NCI-H2227 treated with DMSO at 0.1 percent for 48 hours (cell line): ENCODE data around the gene CEP55.

ENCODE experiments used
- DNase-seq: peaks from one replicate; lab custom pipeline; 2025; lab: John Stamatoyannopoulos, UW

The CEP55 gene

GRCh38 chr10:93566435-93567276 lies 70.2 kb downstream of the CEP55 start, which contains the start of gene FFAR4:
Gene FFAR4 (plus strand): TSS chr10:93566665. CDS start chr10:93566721, 56 bp downstream.
- DNase-seq: no peak

- DNase-seq: no peak
These were observed 71.1 kb downstream of the CEP55 start for GRCh38 chr10:93567277-93568104.

- no peak for DNase-seq
These were observed 71.6 kb downstream of the CEP55 start for GRCh38 chr10:93568105-93568390.

GRCh38 chr10:93570383-93570782 lies 74.0 kb downstream of the CEP55 start:
- no peak for DNase-seq

GRCh38 chr10:93572606-93573005 lies 76.2 kb downstream of the CEP55 start:
- no peak for DNase-seq

- DNase-seq: no peak
These were observed 76.9 kb downstream of the CEP55 start for GRCh38 chr10:93573051-93573909.

- no peak for DNase-seq
These were observed 77.5 kb downstream of the CEP55 start for GRCh38 chr10:93573924-93574323.

GRCh38 chr10:93576888-93577287 lies 80.5 kb downstream of the CEP55 start:
- DNase-seq: no peak

- DNase-seq: no peak
These were observed 81.2 kb downstream of the CEP55 start for GRCh38 chr10:93577565-93577964.
